Erythroblast (primary cell): Measurements from ENCODE around the gene DAGLA.

ENCODE experiments used
- GATA1 ChIP-seq: IDR thresholded peaks from 2 replicates; pipeline ENCODE4 v1.6.1; 2011; ENCODE audit warnings: low read depth, mild to moderate bottlenecking, control low read depth, low read length, moderate library complexity
- POLR2A ChIP-seq: IDR thresholded peaks from 2 replicates; pipeline ENCODE4 v1.6.1; 2011; ENCODE audit warnings: mild to moderate bottlenecking, low read length

DNA sequence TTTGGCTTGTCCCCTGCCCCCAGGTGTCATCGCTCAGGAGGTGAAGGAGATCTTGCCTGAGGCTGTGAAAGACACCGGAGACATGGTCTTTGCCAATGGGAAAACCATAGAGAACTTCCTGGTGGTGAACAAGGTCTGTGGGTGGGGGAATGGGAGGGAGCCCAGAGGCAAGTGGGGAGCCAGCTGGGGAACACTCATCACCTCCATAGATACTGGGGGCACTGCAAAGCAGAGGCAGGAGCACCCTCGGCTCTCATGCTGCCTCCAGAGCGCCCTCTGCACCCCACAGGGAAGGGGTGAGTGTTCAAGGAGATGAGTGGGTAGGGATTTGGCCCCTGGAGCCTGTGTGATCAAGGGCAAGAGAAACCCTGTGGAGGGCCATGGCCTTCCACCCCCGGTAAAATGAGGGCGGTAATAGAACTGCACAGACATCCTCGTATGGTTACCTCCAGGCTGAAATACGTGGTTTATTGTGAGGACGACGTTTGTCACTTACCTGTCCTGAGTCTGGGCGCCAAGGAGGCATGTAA is 98.2 kb downstream of the DAGLA start:
- no peak for TF ChIP-seq POLR2A
- no peak for TF ChIP-seq GATA1
